GM21786 (cell line): ENCODE data around the gene AP3B2.
"Not testable (repeated sequence)": the region's sequence is repeated elsewhere in the genome, so short reads cannot be mapped to it uniquely, and the experiment has no call there.

ENCODE experiments used
- ATAC-seq: cut with Tn5 transposase; IDR thresholded peaks from one replicate; pipeline ENCODE4 v1.9.1; 2021; ENCODE audit not compliant: unreplicated experiment

AP3B2 gene

DNA sequence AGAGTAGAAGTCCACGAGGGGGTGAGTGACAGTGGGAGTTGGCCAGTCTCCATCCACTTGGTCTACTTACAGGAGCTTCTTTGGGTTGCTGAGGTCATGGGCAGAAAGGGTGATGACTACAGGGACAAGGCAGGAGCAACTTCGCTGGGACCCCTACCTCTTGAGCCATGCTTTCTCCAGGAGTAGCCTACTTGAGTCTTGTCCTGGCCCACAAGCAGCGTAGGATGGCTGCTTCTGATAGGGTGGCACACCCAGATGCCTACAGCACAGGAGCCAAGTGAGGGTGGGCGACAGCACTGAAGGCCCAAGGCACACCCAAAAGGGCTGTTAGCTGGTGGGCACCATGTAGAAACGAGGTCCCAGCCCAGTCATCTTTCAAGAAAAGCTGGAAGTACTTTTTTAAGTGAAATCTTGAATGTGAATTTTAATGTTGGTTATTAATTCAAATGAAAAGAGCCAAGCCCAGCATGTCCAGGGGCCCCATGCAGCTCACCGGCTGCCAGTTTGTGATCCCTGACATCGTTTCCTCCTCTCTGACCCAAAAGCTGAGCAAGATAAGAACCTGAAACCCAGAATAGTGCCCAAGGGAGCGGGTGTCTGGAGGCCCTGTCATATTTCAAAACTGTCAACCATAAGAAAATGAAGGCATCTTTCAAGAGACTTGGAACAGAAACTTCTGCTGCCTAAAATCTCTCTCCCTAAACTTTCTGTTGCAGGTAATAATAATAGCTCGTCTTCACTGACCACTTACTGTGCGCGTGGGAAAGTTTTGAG lies 60.3 kb downstream of the AP3B2 start:
- no peak for ATAC-seq

DNA sequence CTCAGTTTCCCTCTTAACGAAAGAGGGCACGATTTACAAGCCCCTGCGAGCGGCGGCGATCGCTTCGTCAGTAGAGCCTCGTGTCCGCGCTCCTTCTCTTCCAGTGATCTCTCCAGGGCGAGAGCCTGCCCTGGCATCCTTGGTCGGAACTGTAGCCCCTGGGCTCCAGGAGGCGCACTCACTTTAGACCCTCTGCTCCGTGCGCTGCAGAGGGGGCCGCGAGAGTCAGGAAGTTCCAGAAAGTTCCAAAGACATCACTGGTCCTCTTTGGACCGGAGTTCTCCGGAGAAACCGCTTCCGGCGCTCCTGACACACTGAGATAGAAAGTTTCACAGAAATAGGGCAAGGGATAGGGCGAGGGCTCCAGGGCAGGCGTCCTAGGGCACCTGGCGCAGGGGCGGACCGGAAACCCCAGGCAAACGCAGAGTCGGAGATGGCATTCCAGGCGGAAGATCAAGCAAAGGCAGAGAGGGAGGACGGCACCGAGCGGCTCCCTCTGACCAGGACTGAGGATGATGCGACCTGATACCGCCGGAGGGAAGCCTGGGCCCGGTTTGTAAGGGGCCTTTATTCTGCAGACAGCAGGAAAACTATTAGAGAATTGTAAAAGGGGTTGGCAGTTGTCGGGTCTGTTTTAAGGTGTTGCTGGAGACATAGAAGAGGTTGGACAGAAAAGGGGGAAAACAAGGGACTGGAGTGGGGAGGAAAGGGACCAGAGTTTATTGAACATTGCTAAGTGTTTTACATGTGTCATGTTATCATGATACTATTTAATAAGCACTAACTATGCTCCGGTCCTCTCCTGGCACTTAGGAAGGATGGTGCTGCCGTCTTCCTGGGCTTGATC lies 61.2 kb downstream of the AP3B2 start:
- no peak for ATAC-seq

GRCh38 chr15:82647835-82648256 lies 61.8 kb downstream of the AP3B2 start:
- no peak for ATAC-seq

GRCh38 chr15:82647045-82647834 lies 62.4 kb downstream of the AP3B2 start, which contains the start of gene CPEB1:
TSS of gene CPEB1 (minus strand) at chr15:82647363. CDS start at chr15:82628459, 18,904 bp downstream.
- no peak for ATAC-seq

DNA sequence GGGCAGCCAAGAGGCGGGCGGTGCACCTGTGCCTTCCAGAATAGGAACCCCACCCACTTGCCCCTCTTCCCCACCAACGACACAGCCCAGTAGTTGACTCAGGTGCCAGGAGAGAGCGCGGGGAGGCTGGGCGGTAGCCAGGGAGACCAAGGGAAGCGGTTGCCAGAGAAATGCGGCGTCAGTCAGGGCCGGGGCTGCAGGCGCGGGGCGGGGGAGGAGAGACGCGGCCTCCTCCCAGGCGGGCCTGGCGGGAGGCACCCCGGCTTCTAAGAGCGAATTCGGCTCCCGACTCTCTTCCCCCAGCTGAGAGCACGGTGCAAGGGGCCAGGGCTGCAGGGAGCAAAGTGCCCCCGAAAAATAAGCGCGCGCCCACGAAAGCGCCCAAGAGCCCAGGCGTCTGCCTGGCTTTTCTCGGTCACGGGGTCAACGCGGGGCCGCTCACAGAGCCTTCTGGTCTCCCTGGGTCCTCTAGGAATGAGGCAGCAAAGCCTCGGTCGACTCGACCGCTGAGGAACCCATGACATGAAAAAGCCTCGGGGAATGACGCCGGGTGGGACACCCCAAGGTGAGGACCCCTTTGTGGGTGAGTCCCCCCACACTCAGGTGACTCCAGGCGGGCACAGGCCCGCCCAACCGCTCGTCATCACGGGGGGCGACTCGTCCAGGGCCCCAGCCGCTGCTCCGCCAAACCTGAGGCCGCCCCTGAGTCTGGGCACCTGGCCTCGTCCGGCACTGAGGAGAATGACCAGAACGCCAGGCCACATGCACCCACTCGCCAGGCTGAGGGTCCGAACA lies 63.2 kb downstream of the AP3B2 start:
- no peak for ATAC-seq

DNA sequence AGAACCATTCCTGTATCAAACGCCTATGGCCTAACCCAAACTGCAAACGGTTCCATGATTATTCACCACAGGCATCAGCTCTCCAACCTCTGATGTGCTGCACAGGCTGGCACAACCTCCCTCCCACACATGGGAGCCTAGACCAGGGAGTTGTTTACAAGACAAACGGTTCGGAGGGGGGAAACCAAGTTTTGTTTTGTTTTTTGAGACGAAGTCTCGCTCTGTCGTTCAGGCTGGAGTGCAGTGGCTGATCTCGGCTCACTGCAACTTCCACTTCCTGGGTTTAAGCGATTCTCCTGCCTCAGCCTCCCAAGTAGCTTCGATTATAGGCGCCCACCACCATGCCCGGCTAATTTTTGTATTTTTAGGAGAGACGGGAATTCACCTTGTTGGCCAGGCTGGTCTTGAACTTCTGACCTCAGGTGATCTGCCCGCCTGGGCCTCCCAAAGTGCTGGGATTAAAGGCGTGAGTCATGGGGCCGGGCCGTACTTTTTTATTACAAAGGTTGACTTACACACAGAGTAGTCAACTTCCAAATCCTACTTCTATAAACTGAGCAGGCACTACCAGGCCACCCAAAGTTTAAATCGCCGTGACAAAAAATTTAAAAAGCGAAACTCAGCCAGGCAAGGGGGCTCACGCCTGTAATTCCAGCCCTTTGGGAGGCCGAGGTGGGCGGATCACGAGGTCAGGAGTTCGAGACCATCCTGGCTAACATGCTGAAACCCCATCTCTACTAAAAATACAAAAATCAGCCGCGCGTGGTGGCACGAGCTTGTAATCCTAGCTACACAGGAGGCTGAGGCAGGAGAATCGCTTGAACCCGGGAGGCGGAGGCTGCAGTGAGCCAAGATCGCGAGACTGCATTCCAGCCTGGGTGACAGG lies 64.5 kb downstream of the AP3B2 start:
- ATAC-seq = not testable (repeated sequence)

GRCh38 chr15:82643992-82644391 lies 65.7 kb downstream of the AP3B2 start:
- no peak for ATAC-seq

DNA sequence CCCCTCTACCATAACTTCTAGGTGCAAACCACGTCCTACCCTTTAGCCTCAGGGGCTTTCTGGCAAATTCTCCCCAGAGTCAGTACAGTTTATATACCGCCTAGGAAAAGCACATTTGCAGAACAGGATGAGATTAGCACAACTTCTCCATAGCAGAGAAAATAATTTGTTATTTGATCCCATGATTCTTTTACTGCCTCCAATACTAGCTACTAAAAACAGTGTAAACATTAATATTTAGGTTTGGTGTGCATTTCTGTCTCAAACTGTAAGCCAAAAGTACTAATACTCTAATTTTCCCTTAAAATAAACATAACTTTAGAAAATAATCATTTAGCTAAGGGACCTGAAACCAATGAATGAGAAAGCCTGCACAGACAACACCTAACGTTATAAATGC lies 67.0 kb downstream of the AP3B2 start:
- no peak for ATAC-seq

- ATAC-seq = no peak
Observed at GRCh38 chr15:82641129-82641798, 68.4 kb downstream of the AP3B2 start.

GRCh38 chr15:82640672-82641071 lies 69.0 kb downstream of the AP3B2 start:
- no peak for ATAC-seq

DNA sequence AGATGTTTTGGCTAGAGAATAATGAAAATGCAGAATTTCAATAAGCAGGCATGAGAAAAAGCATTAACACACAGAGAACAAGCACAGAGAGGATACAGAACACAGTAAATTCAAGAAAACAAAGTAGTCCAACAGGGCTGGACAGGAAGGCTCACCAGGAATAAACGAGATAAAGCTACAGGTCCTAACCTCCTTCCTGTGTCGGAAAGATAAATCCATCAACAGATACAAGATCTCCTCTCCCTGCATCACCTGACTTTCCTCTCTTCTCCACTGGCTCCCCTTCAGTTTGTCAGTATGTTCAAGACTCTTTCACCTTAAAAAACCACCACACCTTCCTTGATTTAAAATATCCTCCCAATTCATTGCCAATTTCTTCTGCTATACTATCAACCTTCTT lies 73.9 kb downstream of the AP3B2 start:
- ATAC-seq = no peak

DNA sequence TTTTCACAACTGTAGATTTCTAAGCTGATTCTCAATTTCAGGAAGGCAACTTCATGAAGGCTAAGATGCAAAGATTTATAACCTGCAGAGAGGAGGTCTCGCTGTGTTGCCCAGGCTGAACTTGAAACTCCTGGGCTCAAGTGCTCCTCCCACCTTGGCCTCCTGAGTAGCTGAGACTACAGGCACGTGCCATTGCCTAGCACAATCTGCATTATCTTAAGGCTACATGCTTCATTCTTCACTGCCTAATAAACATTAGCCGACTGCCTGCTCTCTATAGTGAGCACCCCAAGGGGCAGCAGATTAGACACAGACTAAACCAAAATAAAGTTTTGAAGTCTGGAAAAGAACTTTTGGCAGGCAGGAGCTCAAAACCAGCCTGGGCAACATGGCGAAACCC lies 79.6 kb downstream of the AP3B2 start:
- no peak for ATAC-seq

DNA sequence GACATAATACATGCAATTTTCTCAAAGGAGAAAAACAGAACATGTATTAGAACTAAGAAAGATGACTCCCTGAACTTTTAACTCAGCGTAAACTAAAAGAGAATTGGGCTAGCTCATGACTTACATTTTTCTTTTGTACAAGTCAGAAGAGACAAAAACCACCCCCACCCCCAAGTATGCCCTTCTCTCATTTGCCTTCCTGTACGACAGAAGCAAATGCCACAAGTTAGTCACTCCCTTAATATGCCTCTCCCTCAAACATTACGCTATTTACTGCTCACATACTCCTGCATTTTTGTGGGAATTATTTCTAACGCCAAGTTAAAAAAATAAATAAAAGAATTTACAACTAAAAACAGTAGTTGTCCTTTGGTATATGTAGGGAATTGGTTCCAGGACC lies 84.5 kb downstream of the AP3B2 start:
- ATAC-seq = no peak

- ATAC-seq = no peak
Observed at GRCh38 chr15:82624438-82624837, 85.2 kb downstream of the AP3B2 start.

GRCh38 chr15:82624008-82624407 lies 85.7 kb downstream of the AP3B2 start:
- no peak for ATAC-seq

DNA sequence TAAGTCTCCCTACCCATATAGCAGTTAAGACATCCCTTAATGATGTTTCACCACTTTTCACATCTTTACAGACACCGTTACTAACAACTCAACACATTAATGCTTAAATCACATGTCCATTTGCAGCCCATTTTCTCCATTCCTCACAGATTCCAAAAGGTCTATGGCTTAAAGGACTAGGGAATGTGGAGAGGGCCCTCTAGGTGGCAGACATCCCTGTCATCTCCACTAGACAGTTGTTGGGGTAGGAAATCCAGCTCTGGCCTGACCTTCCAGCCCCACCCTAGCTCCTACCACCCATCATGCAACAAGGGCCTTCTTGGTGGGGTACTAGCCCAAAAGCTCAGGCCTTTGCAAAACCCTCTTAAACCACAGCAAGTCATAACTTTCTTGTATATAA lies 87.7 kb downstream of the AP3B2 start:
- no peak for ATAC-seq

GRCh38 chr15:82613747-82614146 lies 95.9 kb downstream of the AP3B2 start:
- ATAC-seq = no peak

GRCh38 chr15:82611348-82611747 lies 98.3 kb downstream of the AP3B2 start:
- ATAC-seq = no peak
